Dedifferentiated amniotic fluid mesenchymal stem cell (primary cell): ENCODE results near the gene SDSL.

Experiments used
- DNase-seq: peaks from one replicate; pipeline ENCODE4 v3.0.0-alpha.2; 2016; ENCODE audit errors: extremely low spot score

Gene SDSL

DNA sequence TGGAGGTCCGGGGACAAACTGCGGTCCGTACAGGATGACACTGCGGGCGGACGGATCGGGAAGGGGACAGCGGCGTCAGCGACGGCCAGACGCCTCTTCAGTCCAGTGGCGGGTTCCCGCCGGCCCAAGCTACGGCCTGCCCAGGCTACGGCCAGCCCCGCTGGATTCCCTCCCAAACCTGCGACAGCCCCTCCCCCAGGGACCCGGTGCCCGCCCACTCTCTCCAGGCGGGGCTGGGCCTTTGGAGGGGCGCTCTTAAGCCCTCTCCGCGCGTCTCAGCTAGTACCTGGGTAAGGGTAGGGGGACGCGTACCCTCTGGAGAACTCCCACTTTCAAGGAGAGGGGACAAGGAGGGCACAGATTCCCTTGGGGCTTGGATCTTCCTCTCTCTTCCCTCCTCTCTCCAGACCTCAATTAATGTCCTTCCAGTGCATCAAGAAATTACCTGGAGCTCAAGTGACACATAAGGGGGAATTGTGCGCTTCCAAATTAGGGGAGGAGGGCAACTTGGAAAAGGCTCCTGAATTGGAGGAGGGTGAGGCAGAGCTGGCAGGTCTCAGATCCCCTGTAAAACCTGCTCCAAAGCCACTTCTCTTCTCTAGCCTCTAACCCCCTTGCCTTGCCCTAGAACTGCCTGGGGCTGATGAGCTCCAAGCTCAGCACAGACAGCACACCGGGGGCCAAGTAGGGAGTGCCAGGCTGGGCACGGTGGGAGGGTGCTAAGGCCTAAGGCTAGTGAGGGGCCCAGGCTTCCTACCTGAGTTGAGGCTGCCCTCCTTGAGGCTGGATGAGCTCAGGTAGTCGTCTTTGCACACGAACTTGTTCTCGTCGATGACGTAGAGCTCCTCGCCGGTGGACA, 46.4 kb downstream of the SDSL start:
- no peak for DNase-seq

- DNase-seq: no peak
Measured at GRCh38 chr12:113469224-113469948, 47.2 kb downstream of the SDSL start.

GRCh38 chr12:113469949-113470743, 48.0 kb downstream of the SDSL start:
- DNase-seq: no peak

GRCh38 chr12:113470871-113471618, 48.9 kb downstream of the SDSL start:
- no peak for DNase-seq

- no peak for DNase-seq
Measured at GRCh38 chr12:113471619-113472171, 49.5 kb downstream of the SDSL start, which contains the start of gene LHX5. Gene LHX5, minus strand, starts transcription at chr12:113471871. Its CDS starts 373 bp downstream, at chr12:113471498.

- DNase-seq: no peak
Measured at GRCh38 chr12:113472191-113473121, 50.3 kb downstream of the SDSL start.

DNA sequence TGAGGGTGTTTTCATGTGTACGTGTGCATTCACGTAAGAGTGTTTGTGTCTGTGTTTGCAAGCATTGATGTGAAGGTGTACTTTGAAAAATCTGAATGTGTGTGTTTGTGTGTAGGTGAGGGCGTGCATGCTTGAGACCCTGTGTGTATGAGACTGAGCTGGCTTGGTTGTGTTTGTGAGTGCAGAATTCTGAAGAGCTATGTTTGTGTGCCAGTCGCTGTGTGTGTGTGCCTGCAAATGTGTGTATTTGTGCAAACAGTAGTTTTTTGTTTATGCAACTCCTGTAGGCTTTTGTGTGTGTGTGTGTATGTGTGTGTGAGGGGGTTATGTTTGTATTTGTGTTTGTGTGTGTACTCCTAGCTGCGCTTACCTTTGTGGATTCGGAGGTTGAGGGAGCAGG, 51.2 kb downstream of the SDSL start:
- DNase-seq: no peak

- DNase-seq: no peak
Measured at GRCh38 chr12:113473942-113474341, 51.8 kb downstream of the SDSL start.

- DNase-seq: no peak
Measured at GRCh38 chr12:113474635-113475436, 52.7 kb downstream of the SDSL start.

- no peak for DNase-seq
Measured at GRCh38 chr12:113475451-113476175, 53.4 kb downstream of the SDSL start.

DNA sequence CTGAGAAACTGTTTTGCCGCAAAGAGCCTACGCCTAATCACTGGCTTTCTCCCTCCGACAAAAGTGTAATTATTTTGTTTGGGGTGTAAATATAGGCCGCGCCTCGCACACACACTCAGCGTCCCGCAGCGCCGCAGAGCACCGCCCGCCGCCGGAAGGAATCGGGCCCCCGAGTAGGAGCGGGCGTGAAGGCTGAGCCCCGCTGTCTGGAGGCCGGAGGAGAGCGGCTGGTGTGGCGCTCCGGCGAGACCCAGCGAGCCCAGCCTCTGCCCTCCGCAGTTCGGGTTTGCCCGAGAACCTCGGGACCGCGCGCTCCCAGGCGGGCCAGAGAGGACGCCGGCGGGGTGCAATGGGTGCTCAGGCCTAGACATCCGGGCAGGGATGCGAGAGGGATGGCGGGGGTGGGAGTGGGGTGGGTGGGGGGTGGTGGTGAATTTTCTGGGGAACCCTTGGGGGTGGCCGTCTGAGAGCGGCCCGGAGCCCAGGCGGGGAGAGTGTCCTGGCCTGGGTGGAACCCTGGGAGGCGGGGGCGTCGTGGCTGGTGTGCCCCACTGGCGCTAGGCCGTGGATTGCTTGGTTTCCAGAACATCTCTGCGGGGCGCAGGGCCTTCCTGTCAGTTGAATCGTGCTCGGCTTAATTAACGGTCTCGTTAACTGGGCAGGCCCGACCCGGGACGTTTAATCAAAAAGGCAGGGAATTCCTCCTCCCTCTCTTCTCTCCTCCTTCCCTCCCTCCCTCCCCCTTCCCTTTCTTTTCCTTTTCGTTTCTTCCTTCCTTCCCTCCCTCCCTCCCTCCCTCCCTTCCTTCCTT, 54.2 kb downstream of the SDSL start:
- no peak for DNase-seq

DNA sequence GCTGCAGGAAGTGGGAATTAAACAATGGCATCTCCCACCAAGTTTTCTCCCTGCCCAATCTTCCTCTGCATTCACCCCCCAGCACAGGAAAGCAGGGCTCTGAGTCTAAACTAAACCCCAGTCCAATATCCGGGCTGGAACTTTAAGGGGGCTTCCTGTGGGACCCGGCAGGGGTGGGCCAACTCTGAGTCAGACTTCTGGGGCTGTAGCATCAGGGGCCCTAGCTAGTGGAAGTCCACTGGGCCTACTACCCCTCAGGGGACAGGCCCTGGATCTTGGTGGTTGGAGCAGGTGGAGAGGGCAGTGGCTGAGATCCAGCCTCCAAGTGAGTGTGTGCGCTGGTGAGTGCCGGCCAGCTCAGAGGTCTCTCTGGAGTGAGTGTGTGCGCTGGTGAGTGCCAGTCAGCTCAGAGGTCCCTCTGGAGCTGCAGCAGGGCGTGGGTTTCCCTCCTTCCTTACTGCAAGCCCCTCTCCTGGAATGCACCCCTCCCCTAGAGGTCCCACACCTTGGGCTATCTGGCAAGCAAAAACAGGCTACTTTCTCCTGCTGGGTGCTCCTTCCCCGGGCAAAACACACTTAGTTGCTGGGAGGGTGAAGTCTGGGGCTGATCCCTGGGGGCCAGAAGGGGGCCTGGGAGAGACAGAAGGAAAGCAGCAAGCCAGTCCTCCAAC, 55.1 kb downstream of the SDSL start:
- DNase-seq: no peak

DNA sequence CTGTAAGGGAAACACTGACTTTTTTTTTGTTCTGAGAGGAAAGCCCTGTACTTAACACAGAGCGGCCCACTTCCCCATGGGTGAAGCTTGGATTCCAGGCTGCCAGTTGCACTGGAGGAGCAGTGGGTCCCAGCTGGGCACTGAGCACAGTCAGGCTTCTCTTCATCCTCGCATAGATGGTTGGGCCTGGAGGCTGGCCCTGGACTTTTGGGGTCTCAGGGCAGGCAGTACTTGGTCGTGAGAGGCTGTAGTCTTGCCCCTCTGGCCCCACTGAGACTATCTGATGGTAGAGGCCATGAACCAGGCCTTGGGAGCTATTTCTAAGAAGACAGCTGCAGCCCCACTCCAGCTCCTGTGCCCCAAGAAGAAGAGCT, 55.6 kb downstream of the SDSL start:
- DNase-seq: no peak

GRCh38 chr12:113478351-113479011, 56.3 kb downstream of the SDSL start:
- DNase-seq: no peak

DNA sequence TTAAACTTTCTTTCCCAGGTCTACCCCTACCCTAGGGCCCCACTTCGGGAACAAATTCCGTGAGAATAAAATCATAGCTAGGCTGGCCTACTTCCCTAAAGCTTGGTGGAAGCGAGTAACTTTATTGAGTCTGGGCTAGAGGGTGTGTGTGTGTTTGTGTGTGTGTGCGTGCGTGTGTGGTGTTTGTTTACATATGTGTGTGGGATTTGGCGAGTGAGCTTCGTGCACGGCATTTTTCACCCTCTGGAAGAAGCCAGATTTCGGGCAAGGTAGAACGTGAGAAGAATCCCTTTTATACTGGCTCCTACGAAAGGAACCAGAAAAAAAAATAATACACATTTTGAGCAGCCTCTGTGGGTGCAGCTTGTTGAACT, 57.0 kb downstream of the SDSL start:
- no peak for DNase-seq

DNA sequence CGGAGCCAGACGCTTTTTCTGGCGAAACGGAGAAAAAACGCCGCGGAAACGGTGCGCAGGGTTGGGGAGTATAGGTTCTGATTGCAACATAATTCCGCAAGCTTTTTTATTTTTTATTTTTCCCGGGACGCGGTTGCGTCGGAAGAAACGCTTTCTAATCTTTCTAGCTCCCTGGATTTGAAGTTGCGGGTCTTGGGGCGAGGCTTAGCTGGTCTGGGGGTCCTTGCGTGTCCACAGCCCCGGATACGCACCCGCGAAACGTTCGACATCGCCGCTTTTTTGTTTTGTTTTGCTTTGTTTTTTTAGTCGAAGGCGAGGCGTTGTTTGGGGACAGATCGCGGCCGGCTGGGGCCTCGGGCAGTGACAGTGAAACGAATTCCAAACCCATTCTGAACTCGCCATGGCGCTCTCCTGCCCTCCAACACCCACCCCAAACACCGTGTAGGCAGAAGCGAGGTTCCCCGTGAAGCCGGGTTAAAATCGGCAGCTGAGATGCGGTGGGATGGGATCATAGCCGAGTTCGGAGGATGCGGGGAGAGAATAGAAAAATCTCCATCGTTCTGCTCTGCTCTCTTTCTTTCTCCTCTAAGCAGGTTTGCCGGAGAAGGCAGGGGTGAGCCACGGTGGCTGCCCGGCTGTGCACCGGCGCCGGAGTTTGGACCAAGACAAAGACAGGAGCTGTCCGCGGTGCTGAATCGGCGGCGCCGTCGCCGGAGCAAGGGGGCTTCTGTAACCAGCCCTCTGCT, 57.6 kb downstream of the SDSL start:
- DNase-seq: no peak
